Natural killer cell (primary cell): ENCODE measurements around the gene EPHB1. TPM values are rescaled to one million over a fixed set of nuclear protein-coding genes. Genes with fewer than 3 reads are reported as not detected.
"Not testable (repeated sequence)": the region's sequence is repeated elsewhere in the genome, so short reads cannot be mapped to it uniquely, and the experiment has no call there.

Source experiments
- ATAC-seq, 3 donors: fragments of 150-1000 bp in 2 of 3; fragments of 200-7000 bp in 1 of 3; cut with Tn5 transposase; 1 replicate in 1 of 3; 2 replicates in 2 of 3; pipeline ENCODE4 v1.10.0; 2021; ENCODE audit warnings: mild to moderate bottlenecking in 2 of 3, moderate library complexity in 2 of 3
- DNase-seq, 2 donors: peaks; one replicate each; pipeline versions ENCODE4 v3.0.0 to v3.0.0-alpha.2; 2013 to 2021; ENCODE audit warnings: mixed read lengths in 1 of 2
- H3K27ac ChIP-seq: one replicate; pipeline ENCODE4 v1.5.1; 2013; ENCODE audit warnings: mild to moderate bottlenecking, low read length
- H3K27me3 ChIP-seq: one replicate; pipeline ENCODE4 v1.6.1; 2013; ENCODE audit warnings: low read length; ENCODE audit not compliant: control insufficient read depth, insufficient read depth
- H3K36me3 ChIP-seq: one replicate; pipeline ENCODE4 v1.6.1; 2013; ENCODE audit warnings: low read length; ENCODE audit not compliant: control insufficient read depth, insufficient read depth
- H3K4me1 ChIP-seq: one replicate; pipeline ENCODE4 v1.6.1; 2013; ENCODE audit warnings: low read length; ENCODE audit not compliant: control insufficient read depth, insufficient read depth
- H3K4me3 ChIP-seq: one replicate; pipeline ENCODE4 v1.5.1; 2013; ENCODE audit warnings: low read length
- H3K9me3 ChIP-seq: one replicate; pipeline ENCODE4 v1.6.1; 2013; ENCODE audit warnings: low read length; ENCODE audit not compliant: control insufficient read depth, insufficient read depth
- H3K27ac Mint-ChIP-seq, 2 donors: one replicate each; pipeline ENCODE4 v1.8.0; 2022; ENCODE audit warnings: mild to moderate bottlenecking in 2 of 2, mixed read lengths in 2 of 2, moderate library complexity in 1 of 2
- H3K27me3 Mint-ChIP-seq, 2 donors: one replicate each; pipeline ENCODE4 v1.8.0; 2022; ENCODE audit warnings: low read depth in 2 of 2, mixed read lengths in 2 of 2
- H3K36me3 Mint-ChIP-seq: one replicate; pipeline ENCODE4 v1.8.0; 2022; ENCODE audit warnings: mixed read lengths
- H3K4me1 Mint-ChIP-seq, 2 donors: one replicate each; pipeline ENCODE4 v1.8.0; 2022; ENCODE audit warnings: mixed read lengths in 2 of 2
- H3K4me3 Mint-ChIP-seq: one replicate; pipeline ENCODE4 v1.8.0; 2022; ENCODE audit warnings: mild to moderate bottlenecking, moderate library complexity, mixed read lengths
- H3K9me3 Mint-ChIP-seq, 2 donors: one replicate each; pipeline ENCODE4 v1.8.0; 2022; ENCODE audit warnings: mixed read lengths in 2 of 2
- WGBS: methylation state at CpG from one replicate; pipeline ENCODE4 v1.1.7; 2013; ENCODE audit warnings: missing lambda C conversion rate; ENCODE audit not compliant: insufficient coverage; 5-methylcytosine and 5-hydroxymethylcytosine counted together
- intact Hi-C: fragments of 100-400 bp; cut with micrococcal nuclease; formaldehyde crosslinking; loops from one replicate; pipeline ENCODE4 v1.14.2; 2022
- total RNA-seq, 4 donors: library from RNA; stranded (reverse); fragments of 120-200 nt in 1 of 4; gene quantifications; one replicate each; pipeline versions ENCODE4 v1.2.3 to v1.2.4, GENCODE V29; 2013 to 2022
- TF ChIP-seq, protein P1 (sequence below): fragments of 200-600 bp; IDR thresholded peaks from one replicate; pipeline ENCODE4 v1.8.0; 2022; ENCODE audit warnings: antibody characterized with exemption

Gene EPHB1
- total RNA-seq, 3 donors from 2014 or later (not counting 1 experiment from before 2014, with no cell fraction given), result 0.60 TPM; not detected in 2

DNA sequence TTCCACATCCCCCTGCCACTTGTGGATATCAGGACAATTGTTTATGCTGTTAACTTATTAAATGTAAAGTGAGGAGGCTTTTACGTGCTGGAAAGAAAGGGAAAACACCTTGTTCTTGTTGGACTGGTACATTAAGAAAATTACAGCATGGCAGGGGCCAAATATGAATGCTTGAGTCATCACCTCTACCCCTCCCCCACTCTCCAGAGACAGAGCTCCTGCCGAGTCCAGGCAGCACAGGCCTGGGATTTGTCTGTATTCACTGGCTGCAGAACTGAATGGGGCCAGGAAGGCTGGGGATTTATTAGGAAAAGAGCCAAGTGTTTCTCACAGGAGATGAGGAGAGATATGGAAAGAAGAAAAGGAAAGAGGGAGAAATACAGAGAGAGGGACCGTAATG is 308.9 kb downstream of the EPHB1 start:
- DNase-seq (no peak), ATAC-seq (no peak)
- H3K9me3 Mint-ChIP-seq, result peaks cover 2% of the 10 kb centered on the region in 2 donors
- H3K36me3 Mint-ChIP-seq, result no peaks in the 10 kb centered on the region
- H3K27me3 ChIP-seq, result no peaks in the 10 kb centered on the region
- TF ChIP-seq, protein P1, sequence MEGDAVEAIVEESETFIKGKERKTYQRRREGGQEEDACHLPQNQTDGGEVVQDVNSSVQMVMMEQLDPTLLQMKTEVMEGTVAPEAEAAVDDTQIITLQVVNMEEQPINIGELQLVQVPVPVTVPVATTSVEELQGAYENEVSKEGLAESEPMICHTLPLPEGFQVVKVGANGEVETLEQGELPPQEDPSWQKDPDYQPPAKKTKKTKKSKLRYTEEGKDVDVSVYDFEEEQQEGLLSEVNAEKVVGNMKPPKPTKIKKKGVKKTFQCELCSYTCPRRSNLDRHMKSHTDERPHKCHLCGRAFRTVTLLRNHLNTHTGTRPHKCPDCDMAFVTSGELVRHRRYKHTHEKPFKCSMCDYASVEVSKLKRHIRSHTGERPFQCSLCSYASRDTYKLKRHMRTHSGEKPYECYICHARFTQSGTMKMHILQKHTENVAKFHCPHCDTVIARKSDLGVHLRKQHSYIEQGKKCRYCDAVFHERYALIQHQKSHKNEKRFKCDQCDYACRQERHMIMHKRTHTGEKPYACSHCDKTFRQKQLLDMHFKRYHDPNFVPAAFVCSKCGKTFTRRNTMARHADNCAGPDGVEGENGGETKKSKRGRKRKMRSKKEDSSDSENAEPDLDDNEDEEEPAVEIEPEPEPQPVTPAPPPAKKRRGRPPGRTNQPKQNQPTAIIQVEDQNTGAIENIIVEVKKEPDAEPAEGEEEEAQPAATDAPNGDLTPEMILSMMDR, result no peak
- H3K4me3 ChIP-seq, result no peak overlapping the region
- no peaks in the 10 kb centered on the region for H3K36me3 ChIP-seq
- intact Hi-C loops, result no loop called here
- 56% methylated on average over 3 of the region's 3 CpGs for WGBS
- no peak overlapping the region for H3K27ac ChIP-seq
- H3K4me1 Mint-ChIP-seq, result no peaks in the 10 kb centered on the region
- no peak overlapping the region for H3K4me3 Mint-ChIP-seq
- no peaks in the 10 kb centered on the region for H3K4me1 ChIP-seq
- H3K27me3 Mint-ChIP-seq, result peaks cover 0 to 2% of the 10 kb centered on the region in 2 donors
- no peak overlapping the region for H3K27ac Mint-ChIP-seq
- no peaks in the 10 kb centered on the region for H3K9me3 ChIP-seq

- no peaks in the 10 kb centered on the region for H3K36me3 Mint-ChIP-seq
- Histone ChIP-seq H3K4me3 (no peak overlapping the region), H3K27ac (no peak overlapping the region), H3K36me3 (no peaks in the 10 kb centered on the region), H3K4me1 (no peaks in the 10 kb centered on the region), H3K27me3 (no peaks in the 10 kb centered on the region), H3K9me3 (no peaks in the 10 kb centered on the region)
- DNase-seq (no peak), ATAC-seq (no peak)
- WGBS, result 75% methylated on average over 8 of the region's 8 CpGs
- TF ChIP-seq, protein P1, result no peak
- intact Hi-C loops, result no loop called here
- peaks cover 2% of the 10 kb centered on the region in 2 donors for H3K9me3 Mint-ChIP-seq
- no peaks in the 10 kb centered on the region for H3K27me3 Mint-ChIP-seq
- H3K27ac Mint-ChIP-seq, result no peak overlapping the region
- no peaks in the 10 kb centered on the region for H3K4me1 Mint-ChIP-seq
- no peak overlapping the region for H3K4me3 Mint-ChIP-seq
Measured at GRCh38 chr3:135106445-135106844, 311.4 kb downstream of the EPHB1 start.

DNA sequence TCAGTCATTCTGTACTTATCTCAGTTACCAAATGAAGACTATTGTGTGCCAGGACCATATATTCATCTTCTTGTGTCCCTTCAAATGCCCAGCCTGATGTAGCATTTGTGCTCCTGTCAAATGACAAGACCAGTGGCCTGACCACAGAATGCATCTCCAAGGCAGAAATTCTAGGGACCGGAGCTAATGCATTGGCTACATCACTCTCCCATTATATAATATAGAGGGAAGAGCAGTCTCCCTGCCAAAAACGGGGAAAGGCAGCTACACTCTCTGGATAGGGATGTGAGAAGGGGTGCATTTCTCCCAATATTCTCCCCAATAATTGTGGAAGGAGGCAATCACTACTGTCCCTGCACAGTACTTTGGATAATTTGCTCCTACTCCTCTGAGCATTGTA is 312.0 kb downstream of the EPHB1 start:
- ATAC-seq, result no peak
- no peaks in the 10 kb centered on the region for H3K9me3 ChIP-seq
- no peak overlapping the region for H3K4me3 ChIP-seq
- DNase-seq, result no peak
- H3K36me3 ChIP-seq, result no peaks in the 10 kb centered on the region
- no peaks in the 10 kb centered on the region for H3K27me3 ChIP-seq
- H3K27ac ChIP-seq, result no peak overlapping the region
- H3K27me3 Mint-ChIP-seq, result no peaks in the 10 kb centered on the region
- no peaks in the 10 kb centered on the region for H3K36me3 Mint-ChIP-seq
- WGBS, result no CpG with 5 or more reads among the region's 2 CpGs
- H3K9me3 Mint-ChIP-seq, result peaks cover 2% of the 10 kb centered on the region in 2 donors
- intact Hi-C loops, result no loop called here
- TF ChIP-seq, protein P1, result no peak
- H3K27ac Mint-ChIP-seq, result no peak overlapping the region
- H3K4me1 Mint-ChIP-seq, result no peaks in the 10 kb centered on the region
- no peaks in the 10 kb centered on the region for H3K4me1 ChIP-seq
- no peak overlapping the region for H3K4me3 Mint-ChIP-seq

DNA sequence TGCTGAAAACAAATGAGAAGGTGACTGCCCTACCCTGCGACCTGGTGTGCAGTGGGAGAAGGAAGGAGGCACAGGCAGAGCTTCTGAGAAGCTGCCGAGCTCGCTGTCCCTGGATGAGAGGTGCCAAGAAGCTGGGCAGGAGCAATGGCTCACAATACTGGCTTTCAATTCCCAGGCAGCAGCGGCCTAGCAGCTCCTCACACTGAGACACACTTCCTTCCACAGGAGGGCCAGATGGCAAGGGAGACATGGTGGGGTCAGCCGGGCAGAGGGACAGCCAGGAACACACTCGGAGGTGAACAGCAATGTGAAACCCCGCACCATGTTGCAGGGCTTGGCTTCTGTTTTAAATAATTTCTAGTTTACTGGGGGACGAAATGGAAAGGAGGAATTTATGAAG is 314.6 kb downstream of the EPHB1 start:
- Histone ChIP-seq H3K36me3 (no peaks in the 10 kb centered on the region), H3K4me1 (no peaks in the 10 kb centered on the region), H3K27ac (no peak overlapping the region), H3K9me3 (no peaks in the 10 kb centered on the region), H3K4me3 (no peak overlapping the region), H3K27me3 (no peaks in the 10 kb centered on the region)
- DNase-seq (no peak), ATAC-seq (no peak)
- H3K36me3 Mint-ChIP-seq, result no peaks in the 10 kb centered on the region
- intact Hi-C loops, result no loop called here
- peaks cover 2% of the 10 kb centered on the region in 2 donors for H3K9me3 Mint-ChIP-seq
- no peaks in the 10 kb centered on the region for H3K27me3 Mint-ChIP-seq
- no peak overlapping the region for H3K27ac Mint-ChIP-seq
- H3K4me3 Mint-ChIP-seq, result no peak overlapping the region
- TF ChIP-seq, protein P1, result no peak
- H3K4me1 Mint-ChIP-seq, result no peaks in the 10 kb centered on the region
- WGBS, result 72% methylated on average over 8 of the region's 8 CpGs

DNA sequence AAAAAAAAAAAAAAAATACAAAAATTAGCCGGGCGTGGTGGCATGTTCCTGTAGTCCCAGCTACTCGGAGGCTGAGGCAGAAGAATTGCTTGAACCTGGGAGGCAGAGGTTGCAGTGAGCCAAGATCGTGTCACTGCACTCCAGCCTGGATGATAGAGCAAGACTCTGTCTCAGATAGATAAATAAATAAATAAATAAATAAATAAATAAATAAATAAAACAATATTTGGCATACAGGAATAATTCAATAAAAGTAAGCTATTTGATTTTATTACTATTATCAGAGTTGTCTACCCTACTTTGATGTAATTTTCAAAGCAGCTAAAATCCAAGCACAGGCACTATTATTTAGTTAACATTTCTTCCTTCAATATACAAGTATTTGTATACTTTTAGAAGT is 319.5 kb downstream of the EPHB1 start:
- H3K27ac Mint-ChIP-seq, intact Hi-C loops, H3K27ac ChIP-seq, H3K4me3 ChIP-seq, H3K4me1 Mint-ChIP-seq, ATAC-seq, H3K36me3 Mint-ChIP-seq, H3K27me3 Mint-ChIP-seq, H3K36me3 ChIP-seq, H3K4me1 ChIP-seq, H3K4me3 Mint-ChIP-seq, DNase-seq, H3K9me3 ChIP-seq, H3K9me3 Mint-ChIP-seq, H3K27me3 ChIP-seq: not testable (repeated sequence)
- WGBS, result 98% methylated on average over 3 of the region's 4 CpGs
